Epithelial cell of proximal tubule (primary cell): Measurements from ENCODE around the gene PLS3. TPM values are rescaled to one million over a fixed set of nuclear protein-coding genes. Genes with fewer than 3 reads are reported as not detected.

ENCODE experiments used
- DNase-seq: peaks from one replicate; pipeline ENCODE4 v3.0.0-alpha.2; 2011; ENCODE audit warnings: low read depth
- H3K4me3 ChIP-seq: 2 replicates; pipeline ENCODE4 v1.5.1; 2011; ENCODE audit warnings: low read depth, mild to moderate bottlenecking, low read length
- total RNA-seq: library from RNA; depleted of rRNA; stranded (reverse); fragments of >200 nt; gene quantifications from 2 replicates; pipeline ENCODE4 v1.2.3, GENCODE V29; 2015
- TF ChIP-seq, protein P1 (sequence below): conservative IDR thresholded peaks from 2 replicates; pipeline ENCODE4 v1.5.1; 2012; ENCODE audit warnings: low read depth, mild to moderate bottlenecking, low read length

PLS3 gene, protein sequence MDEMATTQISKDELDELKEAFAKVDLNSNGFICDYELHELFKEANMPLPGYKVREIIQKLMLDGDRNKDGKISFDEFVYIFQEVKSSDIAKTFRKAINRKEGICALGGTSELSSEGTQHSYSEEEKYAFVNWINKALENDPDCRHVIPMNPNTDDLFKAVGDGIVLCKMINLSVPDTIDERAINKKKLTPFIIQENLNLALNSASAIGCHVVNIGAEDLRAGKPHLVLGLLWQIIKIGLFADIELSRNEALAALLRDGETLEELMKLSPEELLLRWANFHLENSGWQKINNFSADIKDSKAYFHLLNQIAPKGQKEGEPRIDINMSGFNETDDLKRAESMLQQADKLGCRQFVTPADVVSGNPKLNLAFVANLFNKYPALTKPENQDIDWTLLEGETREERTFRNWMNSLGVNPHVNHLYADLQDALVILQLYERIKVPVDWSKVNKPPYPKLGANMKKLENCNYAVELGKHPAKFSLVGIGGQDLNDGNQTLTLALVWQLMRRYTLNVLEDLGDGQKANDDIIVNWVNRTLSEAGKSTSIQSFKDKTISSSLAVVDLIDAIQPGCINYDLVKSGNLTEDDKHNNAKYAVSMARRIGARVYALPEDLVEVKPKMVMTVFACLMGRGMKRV
- 121 and 133 TPM in 2 replicates for total RNA-seq

DNA sequence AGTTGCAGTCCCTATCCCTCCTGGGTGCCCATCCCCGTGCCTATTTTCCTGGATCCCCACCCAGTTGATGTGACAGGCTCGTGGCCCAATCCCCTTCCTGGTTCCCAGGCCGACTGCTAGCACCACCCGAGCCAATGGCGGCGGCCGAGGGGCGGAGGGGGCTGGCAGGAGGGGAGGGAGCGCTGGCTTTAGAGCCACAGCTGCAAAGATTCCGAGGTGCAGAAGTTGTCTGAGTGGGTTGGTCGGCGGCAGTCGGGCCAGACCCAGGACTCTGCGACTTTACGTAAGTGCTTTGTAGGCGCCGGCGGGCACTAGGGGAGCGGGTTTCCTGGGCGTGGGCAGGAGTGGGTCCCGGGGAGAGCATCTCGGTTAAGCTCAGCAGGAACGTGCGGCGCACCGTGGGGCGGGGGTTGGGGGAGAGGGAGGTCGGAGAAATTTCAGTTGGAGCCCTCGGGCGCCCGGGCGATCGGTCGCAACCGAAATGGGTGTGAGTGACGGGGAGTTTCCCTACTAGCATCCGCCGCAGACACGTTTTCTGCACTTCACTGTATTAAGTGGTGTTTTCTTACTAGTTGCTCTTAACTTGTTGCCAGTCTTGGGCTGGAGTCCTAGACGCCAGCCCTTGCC is at the start of gene PLS3:
Gene PLS3 (plus strand): TSS at position 197 of the 627 bp plus-strand sequence. CDS start 49,077 bp downstream, outside the sequence.
- TF ChIP-seq, protein P1, sequence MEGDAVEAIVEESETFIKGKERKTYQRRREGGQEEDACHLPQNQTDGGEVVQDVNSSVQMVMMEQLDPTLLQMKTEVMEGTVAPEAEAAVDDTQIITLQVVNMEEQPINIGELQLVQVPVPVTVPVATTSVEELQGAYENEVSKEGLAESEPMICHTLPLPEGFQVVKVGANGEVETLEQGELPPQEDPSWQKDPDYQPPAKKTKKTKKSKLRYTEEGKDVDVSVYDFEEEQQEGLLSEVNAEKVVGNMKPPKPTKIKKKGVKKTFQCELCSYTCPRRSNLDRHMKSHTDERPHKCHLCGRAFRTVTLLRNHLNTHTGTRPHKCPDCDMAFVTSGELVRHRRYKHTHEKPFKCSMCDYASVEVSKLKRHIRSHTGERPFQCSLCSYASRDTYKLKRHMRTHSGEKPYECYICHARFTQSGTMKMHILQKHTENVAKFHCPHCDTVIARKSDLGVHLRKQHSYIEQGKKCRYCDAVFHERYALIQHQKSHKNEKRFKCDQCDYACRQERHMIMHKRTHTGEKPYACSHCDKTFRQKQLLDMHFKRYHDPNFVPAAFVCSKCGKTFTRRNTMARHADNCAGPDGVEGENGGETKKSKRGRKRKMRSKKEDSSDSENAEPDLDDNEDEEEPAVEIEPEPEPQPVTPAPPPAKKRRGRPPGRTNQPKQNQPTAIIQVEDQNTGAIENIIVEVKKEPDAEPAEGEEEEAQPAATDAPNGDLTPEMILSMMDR = no peak
- H3K4me3 ChIP-seq = peak within 1 kb of the TSS; percentile 71
- no peak for DNase-seq

DNA sequence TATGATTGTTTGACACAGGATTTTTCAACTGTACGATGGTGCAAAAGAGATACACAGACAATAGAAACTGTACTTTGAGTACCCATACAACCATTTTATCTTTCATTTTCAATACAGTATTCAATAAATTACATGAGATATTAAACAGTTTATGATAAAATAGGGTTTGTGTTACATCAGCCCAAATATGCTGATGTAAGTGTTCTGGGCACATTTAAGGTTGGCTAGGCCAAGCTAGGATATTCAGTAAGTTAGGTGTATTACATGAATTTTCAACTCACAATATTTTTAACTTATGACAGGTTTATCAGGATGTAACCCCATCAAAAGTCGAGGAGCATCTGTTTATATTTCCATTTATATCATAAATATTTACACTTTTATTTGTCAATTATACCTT is 42.9 kb upstream of the PLS3 start:
- H3K4me3 ChIP-seq = no peak overlapping the region
- TF ChIP-seq, protein P1 = no peak
- no peak for DNase-seq

DNA sequence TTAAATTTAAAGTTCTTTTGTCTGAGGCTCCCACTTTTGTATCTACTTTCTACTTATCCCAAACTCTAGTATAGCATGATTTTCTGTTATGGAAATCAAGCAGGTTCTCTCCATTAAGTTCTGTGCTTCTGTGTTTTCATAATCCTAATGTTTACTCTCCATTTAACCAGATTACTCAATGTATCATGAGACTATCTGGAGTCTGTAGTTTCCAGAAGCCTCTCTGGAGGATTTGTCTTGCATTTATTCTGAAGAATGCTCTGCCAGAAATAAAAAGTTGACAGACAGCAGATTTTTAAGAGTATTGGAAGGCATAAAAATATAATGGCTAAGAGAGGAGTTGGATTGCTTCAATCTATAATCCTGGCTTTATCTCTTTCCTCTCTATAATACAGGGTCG is 39.2 kb upstream of the PLS3 start:
- H3K4me3 ChIP-seq = no peak overlapping the region
- DNase-seq = no peak
- TF ChIP-seq, protein P1 = no peak

DNA sequence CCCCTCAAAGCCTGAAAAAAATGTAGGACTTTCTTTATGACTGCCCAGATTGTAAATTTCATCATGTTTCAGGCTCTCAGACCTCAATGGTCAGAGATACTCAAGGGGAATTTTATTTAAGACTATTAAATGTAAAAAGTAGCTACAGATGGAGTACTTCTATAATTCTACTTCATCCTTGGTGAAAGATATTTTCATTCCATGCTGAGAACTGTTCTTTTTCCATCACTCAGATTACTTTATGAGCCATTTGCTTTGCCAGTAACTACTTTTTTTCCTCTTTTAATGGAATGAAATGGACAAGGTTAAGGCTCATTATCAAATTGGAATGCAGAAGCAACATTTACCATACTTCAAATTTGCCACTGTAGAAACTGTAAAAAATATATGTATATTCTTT is 38.0 kb upstream of the PLS3 start:
- TF ChIP-seq, protein P1 = no peak
- DNase-seq = no peak
- no peak overlapping the region for H3K4me3 ChIP-seq

DNA sequence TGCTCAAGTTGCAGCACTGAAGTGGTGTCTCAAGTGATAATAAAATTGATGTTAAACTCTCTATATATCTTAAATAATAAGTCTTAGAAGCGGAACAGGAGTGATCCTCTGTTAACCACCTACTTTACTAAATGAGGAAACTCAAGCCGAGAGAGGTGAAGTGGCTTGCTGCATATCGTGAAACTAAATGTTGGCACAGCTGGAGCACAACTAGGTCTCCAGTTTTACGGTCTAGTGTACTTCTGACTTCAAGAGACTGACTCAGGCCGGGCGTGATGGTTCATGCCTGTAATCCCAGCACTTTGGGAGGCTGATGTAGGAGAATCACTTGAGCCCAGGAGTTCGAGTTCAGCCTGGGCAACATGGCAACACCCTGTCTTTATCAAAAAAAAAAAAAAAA is 35.5 kb upstream of the PLS3 start:
- no peak for DNase-seq
- TF ChIP-seq, protein P1 = no peak

DNA sequence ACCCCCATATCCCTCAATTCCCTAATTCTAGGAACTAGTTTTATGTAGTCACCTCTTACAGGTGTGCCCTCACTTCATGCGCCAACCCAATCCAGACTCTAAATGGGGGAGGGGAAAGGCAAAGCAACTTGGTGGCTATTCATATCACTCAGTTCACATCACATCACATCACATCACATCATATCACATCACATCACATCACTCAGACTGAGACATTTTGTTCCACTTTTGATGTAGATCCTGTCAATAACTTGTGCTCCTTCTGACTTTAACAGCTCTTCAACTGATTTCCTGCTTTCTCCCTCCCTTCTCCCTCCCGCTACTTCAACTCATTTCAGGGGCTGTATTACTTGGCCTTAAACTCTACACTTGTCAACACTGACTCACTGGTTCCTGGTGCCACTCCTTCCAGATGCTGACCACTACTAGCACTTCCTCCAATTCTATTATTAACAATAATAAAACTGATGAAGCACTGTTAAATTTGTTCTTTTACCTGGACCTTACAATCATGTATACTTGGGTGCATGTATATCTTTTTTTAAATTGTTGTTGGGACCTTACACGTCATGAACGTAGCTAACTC is 29.1 kb upstream of the PLS3 start:
- no peak overlapping the region for H3K4me3 ChIP-seq
- no peak for DNase-seq

More for the DNA sequence above, 35.5 kb upstream of the PLS3 start:
- no peak overlapping the region for H3K4me3 ChIP-seq

More for the DNA sequence above, 29.1 kb upstream of the PLS3 start:
- TF ChIP-seq, protein P1 = no peak
